ENCODE data around the gene HS3ST4. TPM values are rescaled to one million over a fixed set of nuclear protein-coding genes. Genes with fewer than 3 reads are reported as not detected.

HS3ST4 gene
- total and polyA plus RNA-seq, 4 donors: 4.2 to 18.3 (median 12.6) TPM

- H3K4me3 ChIP-seq (ENCODE audit: low read depth, low read length): no peak overlapping the region
- no peaks in the 10 kb centered on the region for H3K27me3 ChIP-seq (ENCODE audit: control insufficient read depth, insufficient read depth, low read length)
- no peak overlapping the region for H3K27ac ChIP-seq (ENCODE audit: low read depth, low read length)
- DNase-seq (ENCODE audit: low read depth in 4 of 6, low spot score in 6 of 6): no peak
- H3K36me3 ChIP-seq (ENCODE audit: control insufficient read depth, insufficient read depth, low read length): no peaks in the 10 kb centered on the region
- H3K4me1 ChIP-seq (ENCODE audit: control insufficient read depth, insufficient read depth, low read length): no peaks in the 10 kb centered on the region
- no peaks in the 10 kb centered on the region for H3K9me3 ChIP-seq (ENCODE audit: control insufficient read depth, insufficient read depth, low read length)
- WGBS (ENCODE audit: insufficient coverage): 57% methylated on average over 2 of the region's 5 CpGs
Observed at GRCh38 chr16:26158142-26158759, 466.5 kb downstream of the HS3ST4 start.

- Histone ChIP-seq H3K9me3 (ENCODE audit: control insufficient read depth, insufficient read depth, low read length) (no peaks in the 10 kb centered on the region), H3K4me3 (ENCODE audit: low read depth, low read length) (no peak overlapping the region), H3K27ac (ENCODE audit: low read depth, low read length) (no peak overlapping the region), H3K36me3 (ENCODE audit: control insufficient read depth, insufficient read depth, low read length) (no peaks in the 10 kb centered on the region), H3K4me1 (ENCODE audit: control insufficient read depth, insufficient read depth, low read length) (no peaks in the 10 kb centered on the region), H3K27me3 (ENCODE audit: control insufficient read depth, insufficient read depth, low read length) (no peaks in the 10 kb centered on the region)
- DNase-seq (ENCODE audit: low read depth in 4 of 6, low spot score in 6 of 6): no peak
- WGBS (ENCODE audit: insufficient coverage): 92% methylated on average over 3 of the region's 7 CpGs
Observed at GRCh38 chr16:26161461-26162180, 469.9 kb downstream of the HS3ST4 start.

GRCh38 chr16:26169473-26169872 is 477.7 kb downstream of the HS3ST4 start:
- DNase-seq (ENCODE audit: low read depth in 4 of 6, low spot score in 6 of 6): peak in 2 of 6 donors; percentile 22 to 44
- H3K27ac ChIP-seq (ENCODE audit: low read depth, low read length): no peak overlapping the region

GRCh38 chr16:26175944-26176343 is 484.2 kb downstream of the HS3ST4 start:
- WGBS (ENCODE audit: insufficient coverage): 50% methylated on average over 1 of the region's 4 CpGs
- Histone ChIP-seq H3K36me3 (ENCODE audit: control insufficient read depth, insufficient read depth, low read length) (no peaks in the 10 kb centered on the region), H3K4me1 (ENCODE audit: control insufficient read depth, insufficient read depth, low read length) (no peaks in the 10 kb centered on the region), H3K27ac (ENCODE audit: low read depth, low read length) (no peak overlapping the region), H3K4me3 (ENCODE audit: low read depth, low read length) (no peak overlapping the region), H3K27me3 (ENCODE audit: control insufficient read depth, insufficient read depth, low read length) (no peaks in the 10 kb centered on the region), H3K9me3 (ENCODE audit: control insufficient read depth, insufficient read depth, low read length) (no peaks in the 10 kb centered on the region)
- DNase-seq (ENCODE audit: low read depth in 4 of 6, low spot score in 6 of 6): no peak

More at GRCh38 chr16:26169473-26169872, 477.7 kb downstream of the HS3ST4 start:
- Histone ChIP-seq H3K9me3 (ENCODE audit: control insufficient read depth, insufficient read depth, low read length) (no peaks in the 10 kb centered on the region), H3K36me3 (ENCODE audit: control insufficient read depth, insufficient read depth, low read length) (no peaks in the 10 kb centered on the region), H3K4me3 (ENCODE audit: low read depth, low read length) (no peak overlapping the region), H3K27me3 (ENCODE audit: control insufficient read depth, insufficient read depth, low read length) (no peaks in the 10 kb centered on the region), H3K4me1 (ENCODE audit: control insufficient read depth, insufficient read depth, low read length) (no peaks in the 10 kb centered on the region)
- no CpG with 5 or more reads among the region's 3 CpGs for WGBS (ENCODE audit: insufficient coverage)

- no peaks in the 10 kb centered on the region for H3K4me1 ChIP-seq (ENCODE audit: control insufficient read depth, insufficient read depth, low read length)
- no peak for DNase-seq (ENCODE audit: low read depth in 4 of 6, low spot score in 6 of 6)
- no CpG with 5 or more reads among the region's 1 CpG for WGBS (ENCODE audit: insufficient coverage)
- H3K4me3 ChIP-seq (ENCODE audit: low read depth, low read length): no peak overlapping the region
- H3K9me3 ChIP-seq (ENCODE audit: control insufficient read depth, insufficient read depth, low read length): no peaks in the 10 kb centered on the region
- no peaks in the 10 kb centered on the region for H3K36me3 ChIP-seq (ENCODE audit: control insufficient read depth, insufficient read depth, low read length)
- H3K27ac ChIP-seq (ENCODE audit: low read depth, low read length): no peak overlapping the region
- no peaks in the 10 kb centered on the region for H3K27me3 ChIP-seq (ENCODE audit: control insufficient read depth, insufficient read depth, low read length)
Observed at GRCh38 chr16:26177438-26177837, 485.7 kb downstream of the HS3ST4 start.

- Histone ChIP-seq H3K27ac (ENCODE audit: low read depth, low read length) (no peak overlapping the region), H3K4me3 (ENCODE audit: low read depth, low read length) (no peak overlapping the region), H3K36me3 (ENCODE audit: control insufficient read depth, insufficient read depth, low read length) (no peaks in the 10 kb centered on the region), H3K27me3 (ENCODE audit: control insufficient read depth, insufficient read depth, low read length) (no peaks in the 10 kb centered on the region), H3K4me1 (ENCODE audit: control insufficient read depth, insufficient read depth, low read length) (no peaks in the 10 kb centered on the region), H3K9me3 (ENCODE audit: control insufficient read depth, insufficient read depth, low read length) (no peaks in the 10 kb centered on the region)
- no CpG with 5 or more reads among the region's 6 CpGs for WGBS (ENCODE audit: insufficient coverage)
- DNase-seq (ENCODE audit: low read depth in 4 of 6, low spot score in 6 of 6): no peak
Observed at GRCh38 chr16:26178298-26178697, 486.5 kb downstream of the HS3ST4 start.

GRCh38 chr16:26186091-26186615 is 494.4 kb downstream of the HS3ST4 start:
- Histone ChIP-seq H3K4me1 (ENCODE audit: control insufficient read depth, insufficient read depth, low read length) (no peaks in the 10 kb centered on the region), H3K27ac (ENCODE audit: low read depth, low read length) (no peak overlapping the region), H3K36me3 (ENCODE audit: control insufficient read depth, insufficient read depth, low read length) (no peaks in the 10 kb centered on the region), H3K4me3 (ENCODE audit: low read depth, low read length) (no peak overlapping the region), H3K27me3 (ENCODE audit: control insufficient read depth, insufficient read depth, low read length) (no peaks in the 10 kb centered on the region), H3K9me3 (ENCODE audit: control insufficient read depth, insufficient read depth, low read length) (no peaks in the 10 kb centered on the region)
- 78% methylated on average over 1 of the region's 1 CpG for WGBS (ENCODE audit: insufficient coverage)
- peak in 1 of 6 donors; percentile 72 for DNase-seq (ENCODE audit: low read depth in 4 of 6, low spot score in 6 of 6)

Small RNAs within 50 kb of the gene (small RNA-seq; reads per million reads assigned to genes)
- gene HMGN2P3 (ENCODE audit: low replicate concordance): not detected
- not detected for gene MIR548W (ENCODE audit: low replicate concordance)
- not detected for gene RNA5SP405 (ENCODE audit: low replicate concordance)

All from spinal cord (tissue), 10 donors.